Measurements from ENCODE around the gene DLG2.

DNA sequence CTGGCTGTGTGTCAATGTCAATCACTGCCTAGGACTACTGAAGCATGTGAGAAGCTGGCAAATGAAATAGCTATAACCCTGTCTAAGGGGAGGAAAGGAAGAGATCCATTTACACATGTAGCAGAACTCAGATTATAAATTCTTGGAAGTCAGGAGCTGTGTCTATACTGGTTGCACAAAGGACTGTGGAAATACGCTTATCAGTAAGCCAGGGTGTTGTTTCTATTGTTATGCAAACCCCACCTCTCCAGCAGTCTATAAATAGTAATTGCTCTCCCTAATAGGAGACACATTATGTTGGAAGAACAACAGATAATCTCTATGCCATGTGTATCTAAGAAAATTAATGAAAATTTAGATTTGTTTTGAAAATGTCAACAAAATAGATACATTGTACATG lies 1647.6 kb downstream of the DLG2 start:
- no peak for TF ChIP-seq CREB1 (CRISPR knock-in tag; IDR thresholded peaks at IDR 0.05)
- TF ChIP-seq, protein P1, sequence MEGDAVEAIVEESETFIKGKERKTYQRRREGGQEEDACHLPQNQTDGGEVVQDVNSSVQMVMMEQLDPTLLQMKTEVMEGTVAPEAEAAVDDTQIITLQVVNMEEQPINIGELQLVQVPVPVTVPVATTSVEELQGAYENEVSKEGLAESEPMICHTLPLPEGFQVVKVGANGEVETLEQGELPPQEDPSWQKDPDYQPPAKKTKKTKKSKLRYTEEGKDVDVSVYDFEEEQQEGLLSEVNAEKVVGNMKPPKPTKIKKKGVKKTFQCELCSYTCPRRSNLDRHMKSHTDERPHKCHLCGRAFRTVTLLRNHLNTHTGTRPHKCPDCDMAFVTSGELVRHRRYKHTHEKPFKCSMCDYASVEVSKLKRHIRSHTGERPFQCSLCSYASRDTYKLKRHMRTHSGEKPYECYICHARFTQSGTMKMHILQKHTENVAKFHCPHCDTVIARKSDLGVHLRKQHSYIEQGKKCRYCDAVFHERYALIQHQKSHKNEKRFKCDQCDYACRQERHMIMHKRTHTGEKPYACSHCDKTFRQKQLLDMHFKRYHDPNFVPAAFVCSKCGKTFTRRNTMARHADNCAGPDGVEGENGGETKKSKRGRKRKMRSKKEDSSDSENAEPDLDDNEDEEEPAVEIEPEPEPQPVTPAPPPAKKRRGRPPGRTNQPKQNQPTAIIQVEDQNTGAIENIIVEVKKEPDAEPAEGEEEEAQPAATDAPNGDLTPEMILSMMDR (IDR thresholded peaks at IDR 0.05) = no peak
- TF ChIP-seq, protein P2, sequence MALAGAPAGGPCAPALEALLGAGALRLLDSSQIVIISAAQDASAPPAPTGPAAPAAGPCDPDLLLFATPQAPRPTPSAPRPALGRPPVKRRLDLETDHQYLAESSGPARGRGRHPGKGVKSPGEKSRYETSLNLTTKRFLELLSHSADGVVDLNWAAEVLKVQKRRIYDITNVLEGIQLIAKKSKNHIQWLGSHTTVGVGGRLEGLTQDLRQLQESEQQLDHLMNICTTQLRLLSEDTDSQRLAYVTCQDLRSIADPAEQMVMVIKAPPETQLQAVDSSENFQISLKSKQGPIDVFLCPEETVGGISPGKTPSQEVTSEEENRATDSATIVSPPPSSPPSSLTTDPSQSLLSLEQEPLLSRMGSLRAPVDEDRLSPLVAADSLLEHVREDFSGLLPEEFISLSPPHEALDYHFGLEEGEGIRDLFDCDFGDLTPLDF (CRISPR knock-in tag; IDR thresholded peaks at IDR 0.05) = no peak
- no peak for TF ChIP-seq ATF1 (CRISPR knock-in tag; IDR thresholded peaks at IDR 0.05)
- no peak for TF ChIP-seq CBFB (CRISPR knock-in tag; IDR thresholded peaks at IDR 0.05; ENCODE audit: low read depth)

Measured in WTC11 (cell line).